Measurements from ENCODE around the gene OR5K3.

DNA sequence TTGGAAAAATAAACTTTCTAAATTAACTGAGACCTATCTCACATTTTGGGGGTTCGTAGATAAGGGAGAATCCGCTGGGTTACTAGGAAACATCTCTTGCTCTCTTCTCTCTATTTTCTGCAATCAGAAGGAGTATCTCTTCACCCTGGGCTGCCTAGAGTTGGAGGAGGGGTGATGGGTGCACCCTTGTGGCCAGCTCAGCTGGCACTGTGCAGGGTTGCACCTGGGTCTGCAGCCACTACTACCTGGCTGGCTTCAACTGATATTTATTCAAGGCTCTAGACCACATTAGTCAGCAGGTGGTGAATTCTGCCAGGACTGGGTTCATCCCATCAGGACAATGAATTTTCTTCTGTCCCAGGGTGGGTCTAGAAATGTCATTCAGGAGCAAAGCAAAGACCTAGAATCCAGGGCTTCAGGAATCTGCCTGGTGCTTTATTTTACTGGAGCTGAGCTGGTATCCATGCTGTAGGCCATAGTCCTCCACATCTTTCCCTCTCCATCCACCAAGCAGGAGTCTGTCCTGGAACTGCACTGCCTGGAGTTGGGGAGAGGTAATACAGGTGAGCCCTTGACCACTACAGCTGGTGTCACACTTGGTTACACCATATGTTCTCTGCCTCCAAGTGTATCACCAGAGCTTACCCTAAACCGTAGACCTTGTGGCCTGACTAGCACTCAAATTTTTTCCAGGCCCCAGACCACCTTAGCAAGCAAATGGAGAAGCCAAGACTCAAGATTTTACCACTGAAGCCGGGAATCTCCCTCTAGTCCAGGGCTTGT lies 22.8 kb upstream of the OR5K3 start:
- TF ChIP-seq EZH2 (IDR thresholded peaks at IDR 0.05; ENCODE audit: insufficient read depth, low read length): no peak
- TF ChIP-seq, protein P1, sequence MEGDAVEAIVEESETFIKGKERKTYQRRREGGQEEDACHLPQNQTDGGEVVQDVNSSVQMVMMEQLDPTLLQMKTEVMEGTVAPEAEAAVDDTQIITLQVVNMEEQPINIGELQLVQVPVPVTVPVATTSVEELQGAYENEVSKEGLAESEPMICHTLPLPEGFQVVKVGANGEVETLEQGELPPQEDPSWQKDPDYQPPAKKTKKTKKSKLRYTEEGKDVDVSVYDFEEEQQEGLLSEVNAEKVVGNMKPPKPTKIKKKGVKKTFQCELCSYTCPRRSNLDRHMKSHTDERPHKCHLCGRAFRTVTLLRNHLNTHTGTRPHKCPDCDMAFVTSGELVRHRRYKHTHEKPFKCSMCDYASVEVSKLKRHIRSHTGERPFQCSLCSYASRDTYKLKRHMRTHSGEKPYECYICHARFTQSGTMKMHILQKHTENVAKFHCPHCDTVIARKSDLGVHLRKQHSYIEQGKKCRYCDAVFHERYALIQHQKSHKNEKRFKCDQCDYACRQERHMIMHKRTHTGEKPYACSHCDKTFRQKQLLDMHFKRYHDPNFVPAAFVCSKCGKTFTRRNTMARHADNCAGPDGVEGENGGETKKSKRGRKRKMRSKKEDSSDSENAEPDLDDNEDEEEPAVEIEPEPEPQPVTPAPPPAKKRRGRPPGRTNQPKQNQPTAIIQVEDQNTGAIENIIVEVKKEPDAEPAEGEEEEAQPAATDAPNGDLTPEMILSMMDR (IDR thresholded peaks at IDR 0.05; ENCODE audit: insufficient read depth, low read depth, low read length): no peak
